WTC11 (cell line): ENCODE results near the gene CAMTA1.

Experiments
- ATF1 ChIP-seq: sonication (generic); formaldehyde crosslinking; IDR thresholded peaks from 2 replicates; pipeline ENCODE4 v1.8.1; 2023; ENCODE audit warnings: mild to moderate bottlenecking, moderate library complexity, missing genetic modification reagents
- CBFB ChIP-seq: sonication (generic); formaldehyde crosslinking; IDR thresholded peaks from 2 replicates; pipeline ENCODE4 v1.8.1; 2022; ENCODE audit warnings: mild to moderate bottlenecking, low read depth, missing genetic modification reagents
- PREB ChIP-seq: sonication (generic); formaldehyde crosslinking; IDR thresholded peaks from 2 replicates; pipeline ENCODE4 v1.8.1; 2022; ENCODE audit warnings: mild to moderate bottlenecking, missing genetic modification reagents, moderate library complexity, borderline replicate concordance
- TCF7 ChIP-seq: sonication (generic); formaldehyde crosslinking; IDR thresholded peaks from 2 replicates; pipeline ENCODE4 v1.8.0; 2022; ENCODE audit warnings: mild to moderate bottlenecking, low read depth, missing genetic modification reagents, moderate library complexity
- ZBTB21 ChIP-seq: sonication (generic); formaldehyde crosslinking; IDR thresholded peaks from 2 replicates; pipeline ENCODE4 v1.8.1; 2023; ENCODE audit warnings: mild to moderate bottlenecking, missing genetic modification reagents, borderline replicate concordance
- ZNF532 ChIP-seq: fragments of 250-450 bp; sonication (Bioruptor Pico); IDR thresholded peaks from 2 replicates; pipeline ENCODE4 v1.9.0; 2021; ENCODE audit warnings: mild to moderate bottlenecking, borderline replicate concordance
- TF ChIP-seq, protein P1 (sequence below): fragments of 200-600 bp; IDR thresholded peaks from 2 replicates; pipeline ENCODE4 v1.8.0; 2022; ENCODE audit warnings: antibody characterized with exemption
- TF ChIP-seq, protein P2 (sequence below): sonication (generic); formaldehyde crosslinking; IDR thresholded peaks from 2 replicates; pipeline ENCODE4 v1.8.1; 2022; ENCODE audit warnings: missing genetic modification reagents, borderline replicate concordance

DNA sequence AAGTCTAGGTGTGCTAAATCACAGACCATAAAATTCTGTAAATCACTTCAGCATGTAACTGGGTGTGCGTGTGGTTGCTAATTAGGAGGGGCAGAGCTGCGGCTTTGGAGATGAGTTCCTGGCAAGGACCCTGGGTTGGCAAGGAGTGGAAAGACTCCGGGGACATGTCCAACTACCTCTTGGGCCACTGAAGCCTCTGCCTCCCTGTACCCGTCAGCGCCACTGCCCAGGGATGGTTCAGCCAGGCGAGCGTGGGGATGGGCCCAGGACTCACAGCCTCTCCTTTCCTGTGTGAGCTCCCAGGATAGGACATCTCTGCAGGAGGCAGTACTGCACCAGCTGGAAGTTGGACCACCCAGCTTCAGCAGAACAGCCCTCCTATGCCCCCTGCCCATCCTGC is 599.4 kb downstream of the CAMTA1 start:
- no peak for TF ChIP-seq ATF1 (CRISPR knock-in tag)
- TF ChIP-seq, protein P1, sequence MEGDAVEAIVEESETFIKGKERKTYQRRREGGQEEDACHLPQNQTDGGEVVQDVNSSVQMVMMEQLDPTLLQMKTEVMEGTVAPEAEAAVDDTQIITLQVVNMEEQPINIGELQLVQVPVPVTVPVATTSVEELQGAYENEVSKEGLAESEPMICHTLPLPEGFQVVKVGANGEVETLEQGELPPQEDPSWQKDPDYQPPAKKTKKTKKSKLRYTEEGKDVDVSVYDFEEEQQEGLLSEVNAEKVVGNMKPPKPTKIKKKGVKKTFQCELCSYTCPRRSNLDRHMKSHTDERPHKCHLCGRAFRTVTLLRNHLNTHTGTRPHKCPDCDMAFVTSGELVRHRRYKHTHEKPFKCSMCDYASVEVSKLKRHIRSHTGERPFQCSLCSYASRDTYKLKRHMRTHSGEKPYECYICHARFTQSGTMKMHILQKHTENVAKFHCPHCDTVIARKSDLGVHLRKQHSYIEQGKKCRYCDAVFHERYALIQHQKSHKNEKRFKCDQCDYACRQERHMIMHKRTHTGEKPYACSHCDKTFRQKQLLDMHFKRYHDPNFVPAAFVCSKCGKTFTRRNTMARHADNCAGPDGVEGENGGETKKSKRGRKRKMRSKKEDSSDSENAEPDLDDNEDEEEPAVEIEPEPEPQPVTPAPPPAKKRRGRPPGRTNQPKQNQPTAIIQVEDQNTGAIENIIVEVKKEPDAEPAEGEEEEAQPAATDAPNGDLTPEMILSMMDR: no peak
- no peak for TF ChIP-seq PREB (CRISPR knock-in tag)
- no peak for TF ChIP-seq ZNF532 (CRISPR knock-in tag)
- TF ChIP-seq ZBTB21 (CRISPR knock-in tag): no peak
- no peak for TF ChIP-seq TCF7 (CRISPR knock-in tag)
- TF ChIP-seq, protein P2, sequence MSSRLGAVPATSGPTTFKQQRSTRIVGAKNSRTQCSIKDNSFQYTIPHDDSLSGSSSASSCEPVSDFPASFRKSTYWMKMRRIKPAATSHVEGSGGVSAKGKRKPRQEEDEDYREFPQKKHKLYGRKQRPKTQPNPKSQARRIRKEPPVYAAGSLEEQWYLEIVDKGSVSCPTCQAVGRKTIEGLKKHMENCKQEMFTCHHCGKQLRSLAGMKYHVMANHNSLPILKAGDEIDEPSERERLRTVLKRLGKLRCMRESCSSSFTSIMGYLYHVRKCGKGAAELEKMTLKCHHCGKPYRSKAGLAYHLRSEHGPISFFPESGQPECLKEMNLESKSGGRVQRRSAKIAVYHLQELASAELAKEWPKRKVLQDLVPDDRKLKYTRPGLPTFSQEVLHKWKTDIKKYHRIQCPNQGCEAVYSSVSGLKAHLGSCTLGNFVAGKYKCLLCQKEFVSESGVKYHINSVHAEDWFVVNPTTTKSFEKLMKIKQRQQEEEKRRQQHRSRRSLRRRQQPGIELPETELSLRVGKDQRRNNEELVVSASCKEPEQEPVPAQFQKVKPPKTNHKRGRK (CRISPR knock-in tag): no peak
- TF ChIP-seq CBFB (CRISPR knock-in tag): no peak
